Measurements from ENCODE around the gene FOCAD.

FOCAD gene

GRCh38 chr9:20978249-20978648 lies 294.2 kb downstream of the FOCAD start:
- no peaks in the 10 kb centered on the region for H3K9me2 ChIP-seq (replicated peaks; ENCODE audit: low read depth, low read length)
- peaks cover 8% of the 10 kb centered on the region for H3K4me1 ChIP-seq (ENCODE audit: insufficient read depth, low read length, poor library complexity, severe bottlenecking)
- H3K36me3 ChIP-seq (ENCODE audit: insufficient read depth, low read length): peaks cover 35% of the 10 kb centered on the region; the same call in 1 of the 2 replicates
- TF ChIP-seq EZH2phosphoT487 (IDR thresholded peaks at IDR 0.05; ENCODE audit: borderline replicate concordance) (no peak), CTCF (conservative IDR thresholded peaks at IDR 0.05; ENCODE audit: low read length) (no peak)
- H3K79me2 ChIP-seq (ENCODE audit: insufficient read depth, low read length): no peaks in the 10 kb centered on the region
- no peak overlapping the region for H3K4me2 ChIP-seq (ENCODE audit: low read depth, low read length, poor library complexity, severe bottlenecking)
- H3F3A ChIP-seq (ENCODE audit: low read depth): no peaks in the 10 kb centered on the region
- H3K4me3 ChIP-seq (ENCODE audit: low read length, poor library complexity, severe bottlenecking): no peak overlapping the region
- H3K9ac ChIP-seq (ENCODE audit: low read depth, low read length, poor library complexity, severe bottlenecking): no peak overlapping the region
- no peaks in the 10 kb centered on the region for H3K9me3 ChIP-seq (ENCODE audit: insufficient read depth, low read depth, low read length)
- no peaks in the 10 kb centered on the region for H3K27me3 ChIP-seq (ENCODE audit: insufficient read depth, low read length, poor library complexity, severe bottlenecking)
- no peaks in the 10 kb centered on the region for H4K20me1 ChIP-seq (ENCODE audit: insufficient read depth, low read length, poor library complexity, severe bottlenecking)
- H2AFZ ChIP-seq (ENCODE audit: low read length): no peak overlapping the region

- H3K36me3 ChIP-seq (ENCODE audit: insufficient read depth, low read length): peaks cover 35% of the 10 kb centered on the region; the same call in 1 of the 2 replicates
- H3K4me3 ChIP-seq (ENCODE audit: low read length, poor library complexity, severe bottlenecking): no peak overlapping the region
- H3K27me3 ChIP-seq (ENCODE audit: insufficient read depth, low read length, poor library complexity, severe bottlenecking): no peaks in the 10 kb centered on the region
- H3K79me2 ChIP-seq (ENCODE audit: insufficient read depth, low read length): no peaks in the 10 kb centered on the region
- no peak overlapping the region for H2AFZ ChIP-seq (ENCODE audit: low read length)
- H3K9me3 ChIP-seq (ENCODE audit: insufficient read depth, low read depth, low read length): no peaks in the 10 kb centered on the region
- no peak overlapping the region for H3K4me2 ChIP-seq (ENCODE audit: low read depth, low read length, poor library complexity, severe bottlenecking)
- no peaks in the 10 kb centered on the region for H4K20me1 ChIP-seq (ENCODE audit: insufficient read depth, low read length, poor library complexity, severe bottlenecking)
- H3K9me2 ChIP-seq (replicated peaks; ENCODE audit: low read depth, low read length): no peaks in the 10 kb centered on the region
- no peak for TF ChIP-seq CTCF (conservative IDR thresholded peaks at IDR 0.05; ENCODE audit: low read length)
- no peak for TF ChIP-seq EZH2phosphoT487 (IDR thresholded peaks at IDR 0.05; ENCODE audit: borderline replicate concordance)
- no peaks in the 10 kb centered on the region for H3F3A ChIP-seq (ENCODE audit: low read depth)
- peaks cover 8% of the 10 kb centered on the region for H3K4me1 ChIP-seq (ENCODE audit: insufficient read depth, low read length, poor library complexity, severe bottlenecking)
- H3K9ac ChIP-seq (ENCODE audit: low read depth, low read length, poor library complexity, severe bottlenecking): no peak overlapping the region
These were observed 296.9 kb downstream of the FOCAD start for GRCh38 chr9:20980832-20981455.

GRCh38 chr9:20981486-20981885 lies 297.4 kb downstream of the FOCAD start:
- H3K9ac ChIP-seq (ENCODE audit: low read depth, low read length, poor library complexity, severe bottlenecking): no peak overlapping the region
- peaks cover 33% of the 10 kb centered on the region; the same call in 1 of the 2 replicates for H3K36me3 ChIP-seq (ENCODE audit: insufficient read depth, low read length)
- no peaks in the 10 kb centered on the region for H3K27me3 ChIP-seq (ENCODE audit: insufficient read depth, low read length, poor library complexity, severe bottlenecking)
- H3K79me2 ChIP-seq (ENCODE audit: insufficient read depth, low read length): no peaks in the 10 kb centered on the region
- no peak overlapping the region for H2AFZ ChIP-seq (ENCODE audit: low read length)
- peaks cover 8% of the 10 kb centered on the region for H3K4me1 ChIP-seq (ENCODE audit: insufficient read depth, low read length, poor library complexity, severe bottlenecking)
- H3K4me2 ChIP-seq (ENCODE audit: low read depth, low read length, poor library complexity, severe bottlenecking): no peak overlapping the region
- H3K9me2 ChIP-seq (replicated peaks; ENCODE audit: low read depth, low read length): no peaks in the 10 kb centered on the region
- no peaks in the 10 kb centered on the region for H3F3A ChIP-seq (ENCODE audit: low read depth)
- H3K9me3 ChIP-seq (ENCODE audit: insufficient read depth, low read depth, low read length): no peaks in the 10 kb centered on the region
- no peak for TF ChIP-seq CTCF (conservative IDR thresholded peaks at IDR 0.05; ENCODE audit: low read length)
- TF ChIP-seq EZH2phosphoT487 (IDR thresholded peaks at IDR 0.05; ENCODE audit: borderline replicate concordance): no peak
- no peak overlapping the region for H3K4me3 ChIP-seq (ENCODE audit: low read length, poor library complexity, severe bottlenecking)
- no peaks in the 10 kb centered on the region for H4K20me1 ChIP-seq (ENCODE audit: insufficient read depth, low read length, poor library complexity, severe bottlenecking)
